GM10266 (cell line): ENCODE results near the gene CDKN2A.

Experiments
- DNase-seq: peaks from one replicate; pipeline ENCODE4 v3.0.0; 2012; ENCODE audit errors: extremely low spot score
- TF ChIP-seq, protein P1 (sequence below): IDR thresholded peaks from 2 replicates; pipeline ENCODE4 v1.5.1; 2012; ENCODE audit warnings: mild to moderate bottlenecking, low read depth; ENCODE audit not compliant: control insufficient read depth, insufficient read depth; ENCODE audit errors: missing control alignments

The CDKN2A gene

DNA sequence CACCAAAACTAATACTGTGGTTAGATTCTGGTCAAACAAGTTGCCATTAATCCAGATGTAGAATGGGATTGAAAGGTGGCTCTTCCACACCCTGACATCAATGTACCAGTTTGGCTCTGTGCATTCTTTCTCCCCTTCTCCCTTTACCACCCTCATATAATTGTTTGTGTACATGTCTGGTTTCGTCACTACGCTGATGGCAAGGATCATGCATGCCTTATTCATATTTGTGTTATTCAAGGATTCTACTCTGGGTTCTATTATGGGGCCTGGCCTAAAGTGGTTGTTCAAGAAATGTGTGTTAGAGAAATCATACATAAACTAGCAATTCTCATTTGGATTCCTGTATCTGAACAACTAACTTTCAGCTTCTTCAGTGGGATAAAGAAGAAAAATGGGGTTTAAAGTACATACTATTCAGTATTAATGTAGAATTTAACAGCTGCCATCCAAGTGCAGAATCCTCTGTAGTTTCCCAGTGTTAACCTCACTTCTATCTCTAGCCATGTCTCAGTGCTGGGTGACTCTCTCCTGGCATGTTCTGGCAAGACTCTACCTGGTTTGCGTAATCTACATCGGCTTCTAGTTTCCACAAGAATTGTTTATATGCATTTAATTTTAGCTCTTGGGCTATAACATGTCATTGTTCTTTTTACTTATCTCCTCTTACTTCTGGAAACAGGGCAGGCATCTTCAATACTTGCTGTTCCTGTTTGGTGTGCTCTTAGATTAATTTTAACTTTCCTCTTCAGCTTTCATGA lies 42.9 kb upstream of the CDKN2A start:
- no peak for DNase-seq
- TF ChIP-seq, protein P1, sequence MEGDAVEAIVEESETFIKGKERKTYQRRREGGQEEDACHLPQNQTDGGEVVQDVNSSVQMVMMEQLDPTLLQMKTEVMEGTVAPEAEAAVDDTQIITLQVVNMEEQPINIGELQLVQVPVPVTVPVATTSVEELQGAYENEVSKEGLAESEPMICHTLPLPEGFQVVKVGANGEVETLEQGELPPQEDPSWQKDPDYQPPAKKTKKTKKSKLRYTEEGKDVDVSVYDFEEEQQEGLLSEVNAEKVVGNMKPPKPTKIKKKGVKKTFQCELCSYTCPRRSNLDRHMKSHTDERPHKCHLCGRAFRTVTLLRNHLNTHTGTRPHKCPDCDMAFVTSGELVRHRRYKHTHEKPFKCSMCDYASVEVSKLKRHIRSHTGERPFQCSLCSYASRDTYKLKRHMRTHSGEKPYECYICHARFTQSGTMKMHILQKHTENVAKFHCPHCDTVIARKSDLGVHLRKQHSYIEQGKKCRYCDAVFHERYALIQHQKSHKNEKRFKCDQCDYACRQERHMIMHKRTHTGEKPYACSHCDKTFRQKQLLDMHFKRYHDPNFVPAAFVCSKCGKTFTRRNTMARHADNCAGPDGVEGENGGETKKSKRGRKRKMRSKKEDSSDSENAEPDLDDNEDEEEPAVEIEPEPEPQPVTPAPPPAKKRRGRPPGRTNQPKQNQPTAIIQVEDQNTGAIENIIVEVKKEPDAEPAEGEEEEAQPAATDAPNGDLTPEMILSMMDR = no peak

DNA sequence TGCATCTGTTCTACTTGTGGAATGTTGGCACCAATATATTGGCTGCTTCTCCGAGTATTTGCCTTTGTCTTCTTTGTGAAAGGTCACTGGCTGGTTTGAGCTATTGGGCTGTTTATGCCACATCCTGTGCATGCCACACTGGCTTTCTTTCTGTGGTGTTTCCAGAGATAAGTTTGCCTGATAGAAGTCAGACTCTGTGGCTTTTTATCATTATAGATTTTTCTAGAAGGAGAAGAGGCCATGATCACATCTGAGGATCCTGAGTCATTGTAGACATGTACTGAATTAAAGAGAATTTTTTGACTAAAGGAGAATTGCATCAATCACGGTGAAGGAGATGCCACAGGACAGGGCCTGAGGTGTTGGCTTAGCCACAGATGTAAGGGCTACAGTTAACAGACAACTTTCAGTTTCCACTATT lies 41.4 kb upstream of the CDKN2A start:
- TF ChIP-seq, protein P1 = no peak
- no peak for DNase-seq

DNA sequence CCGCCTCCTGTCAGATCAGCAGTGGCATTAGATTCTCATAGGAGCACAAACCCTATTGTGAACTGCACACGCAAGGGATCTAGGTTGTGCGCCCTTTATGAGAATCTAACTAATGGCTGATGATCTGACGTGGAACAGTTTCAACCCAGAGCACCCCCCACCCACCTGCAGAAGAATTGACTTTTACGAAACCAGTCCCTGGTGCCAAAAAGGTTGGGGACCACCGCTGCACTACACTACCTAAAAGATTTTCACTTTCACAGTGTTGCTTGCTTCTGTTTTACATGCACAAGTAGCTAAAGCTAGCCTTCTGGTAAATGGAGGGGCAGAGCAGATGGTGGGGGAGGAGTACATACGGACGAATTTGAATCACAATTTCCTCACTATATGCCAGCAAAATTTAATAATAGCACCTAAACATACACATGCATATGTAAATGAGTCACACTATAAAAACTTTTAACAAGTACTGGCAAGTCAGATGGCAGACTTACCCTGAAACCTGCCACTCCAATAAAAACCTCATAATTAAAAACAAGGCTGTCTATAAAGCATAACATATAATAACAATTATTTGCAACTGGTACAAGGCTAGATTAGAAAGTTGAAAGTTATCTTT lies 38.9 kb upstream of the CDKN2A start:
- TF ChIP-seq, protein P1 = no peak
- DNase-seq = no peak

DNA sequence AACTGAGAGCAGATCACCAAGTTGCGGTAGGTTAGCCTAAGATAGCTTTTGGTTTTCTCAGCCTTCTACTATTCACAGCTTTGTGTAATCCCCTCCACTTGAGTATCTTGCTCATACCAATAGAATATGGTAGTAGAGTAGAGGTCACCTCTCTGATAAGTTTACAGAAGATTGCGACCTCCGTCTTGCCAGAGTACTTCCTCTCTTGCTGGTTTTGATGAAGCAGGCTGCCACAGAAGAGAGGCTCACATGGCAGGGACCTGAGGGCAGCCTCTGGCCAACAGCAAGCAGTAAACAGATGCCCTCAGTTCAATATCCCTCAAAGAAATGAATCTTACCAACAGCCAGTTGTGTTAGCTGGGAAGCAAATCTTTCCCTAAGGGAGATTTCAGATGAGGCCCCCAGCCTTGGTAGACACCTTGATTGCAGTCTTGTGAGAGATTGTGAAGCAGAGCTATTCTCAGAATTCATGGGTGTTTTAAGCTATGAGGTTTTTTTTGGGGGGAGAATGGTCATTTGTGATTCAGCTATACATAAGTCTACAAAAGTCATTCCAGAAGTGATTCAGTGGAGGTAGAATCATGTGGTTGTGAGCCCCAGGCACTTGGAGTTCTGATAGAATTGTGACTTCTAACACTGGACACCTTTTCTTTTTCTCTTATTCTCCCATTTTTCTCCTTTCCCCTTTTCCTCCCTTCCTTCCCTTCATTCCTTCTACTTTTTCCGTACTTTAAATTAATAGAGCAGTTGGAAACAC lies 37.6 kb upstream of the CDKN2A start:
- no peak for DNase-seq
- TF ChIP-seq, protein P1 = no peak

GRCh38 chr9:22030101-22030598 lies 36.0 kb upstream of the CDKN2A start:
- TF ChIP-seq, protein P1 = no peak
- DNase-seq = no peak

DNA sequence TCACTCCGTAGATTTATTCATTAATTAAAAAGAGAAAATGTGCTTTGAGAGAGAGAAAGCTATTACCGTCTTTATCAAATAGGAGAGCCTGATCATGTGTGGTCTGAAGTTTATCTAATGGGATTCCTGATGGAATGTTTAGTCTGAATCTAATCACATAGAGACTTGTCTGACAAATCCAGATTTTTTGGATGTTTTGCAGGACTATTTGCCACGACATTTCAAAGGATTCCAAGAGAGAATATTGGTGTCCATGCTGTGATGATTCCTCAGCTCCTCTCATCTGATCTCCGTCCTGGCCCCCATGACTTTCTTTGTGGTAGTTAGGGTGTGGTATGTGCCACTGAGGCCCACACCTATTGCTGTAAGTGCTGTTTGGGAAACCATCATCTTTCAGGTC lies 35.0 kb upstream of the CDKN2A start:
- DNase-seq = no peak
- TF ChIP-seq, protein P1 = no peak
